HG02884 (cell line): ENCODE measurements around the gene NR5A2.
"Not testable (repeated sequence)": the region's sequence is repeated elsewhere in the genome, so short reads cannot be mapped to it uniquely, and the experiment has no call there.

Source experiments
- ATAC-seq: cut with Tn5 transposase; IDR thresholded peaks from one replicate; pipeline ENCODE4 v1.9.1; 2021; ENCODE audit warnings: mild to moderate bottlenecking, moderate library complexity; ENCODE audit not compliant: unreplicated experiment

NR5A2 gene

GRCh38 chr1:200157715-200158114 is 130.2 kb downstream of the NR5A2 start:
- ATAC-seq: no peak

GRCh38 chr1:200161801-200162200 is 134.3 kb downstream of the NR5A2 start:
- ATAC-seq: no peak

- ATAC-seq: no peak
These were observed 134.7 kb downstream of the NR5A2 start for GRCh38 chr1:200162258-200162657.

GRCh38 chr1:200162877-200163276 is 135.4 kb downstream of the NR5A2 start:
- no peak for ATAC-seq

GRCh38 chr1:200163911-200164310 is 136.4 kb downstream of the NR5A2 start:
- ATAC-seq: no peak

- no peak for ATAC-seq
These were observed 138.1 kb downstream of the NR5A2 start for GRCh38 chr1:200165493-200166220.

GRCh38 chr1:200166411-200166810 is 138.9 kb downstream of the NR5A2 start:
- no peak for ATAC-seq

GRCh38 chr1:200168926-200169325 is 141.4 kb downstream of the NR5A2 start:
- no peak for ATAC-seq

- no peak for ATAC-seq
These were observed 144.8 kb downstream of the NR5A2 start for GRCh38 chr1:200172311-200172710.

GRCh38 chr1:200173097-200173618 is 145.6 kb downstream of the NR5A2 start:
- ATAC-seq: no peak

- no peak for ATAC-seq
These were observed 147.2 kb downstream of the NR5A2 start for GRCh38 chr1:200174525-200175295.

- ATAC-seq: no peak
These were observed 148.7 kb downstream of the NR5A2 start for GRCh38 chr1:200176181-200176580.

GRCh38 chr1:200176798-200177197 is 149.3 kb downstream of the NR5A2 start:
- no peak for ATAC-seq

GRCh38 chr1:200178340-200178739 is 150.8 kb downstream of the NR5A2 start:
- no peak for ATAC-seq

GRCh38 chr1:200179126-200179780 is 151.7 kb downstream of the NR5A2 start:
- no peak for ATAC-seq

GRCh38 chr1:200179781-200180160 is 152.3 kb downstream of the NR5A2 start:
- ATAC-seq: no peak

- ATAC-seq: no peak
These were observed 153.3 kb downstream of the NR5A2 start for GRCh38 chr1:200180821-200181220.

GRCh38 chr1:200181861-200182260 is 154.4 kb downstream of the NR5A2 start:
- no peak for ATAC-seq

- no peak for ATAC-seq
These were observed 155.2 kb downstream of the NR5A2 start for GRCh38 chr1:200182701-200183100.

- ATAC-seq: no peak
These were observed 156.1 kb downstream of the NR5A2 start for GRCh38 chr1:200183637-200184036.

GRCh38 chr1:200184196-200184595 is 156.7 kb downstream of the NR5A2 start:
- ATAC-seq: no peak

GRCh38 chr1:200185191-200185590 is 157.7 kb downstream of the NR5A2 start:
- not testable (repeated sequence) for ATAC-seq
